ENCODE data around the gene TMEM204.

Gene TMEM204

DNA sequence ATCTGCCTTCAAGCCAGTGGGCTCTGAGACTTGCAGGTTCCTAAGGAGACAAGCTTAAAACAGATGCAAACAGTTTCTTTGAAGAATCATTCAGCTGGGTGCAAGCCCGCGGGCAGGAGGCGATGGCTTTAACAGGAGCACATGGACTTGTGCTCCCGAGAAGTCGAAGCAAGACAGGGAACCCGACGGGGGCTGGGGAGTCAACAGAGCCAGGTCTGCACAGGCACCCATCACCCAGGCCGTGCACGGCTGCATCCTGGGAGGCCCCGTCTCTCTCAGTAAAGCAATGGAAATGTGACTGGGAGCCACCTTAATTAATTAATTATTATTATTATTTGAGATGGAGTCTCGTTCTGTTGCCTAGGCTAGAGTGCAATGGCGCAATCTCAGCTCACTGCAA lies 44.4 kb upstream of the TMEM204 start:
- no peak for DNase-seq (ENCODE audit: low read depth, low spot score)
- H3K4me3 ChIP-seq (ENCODE audit: low read depth, low read length), result no peak overlapping the region
- TF ChIP-seq, protein P1, sequence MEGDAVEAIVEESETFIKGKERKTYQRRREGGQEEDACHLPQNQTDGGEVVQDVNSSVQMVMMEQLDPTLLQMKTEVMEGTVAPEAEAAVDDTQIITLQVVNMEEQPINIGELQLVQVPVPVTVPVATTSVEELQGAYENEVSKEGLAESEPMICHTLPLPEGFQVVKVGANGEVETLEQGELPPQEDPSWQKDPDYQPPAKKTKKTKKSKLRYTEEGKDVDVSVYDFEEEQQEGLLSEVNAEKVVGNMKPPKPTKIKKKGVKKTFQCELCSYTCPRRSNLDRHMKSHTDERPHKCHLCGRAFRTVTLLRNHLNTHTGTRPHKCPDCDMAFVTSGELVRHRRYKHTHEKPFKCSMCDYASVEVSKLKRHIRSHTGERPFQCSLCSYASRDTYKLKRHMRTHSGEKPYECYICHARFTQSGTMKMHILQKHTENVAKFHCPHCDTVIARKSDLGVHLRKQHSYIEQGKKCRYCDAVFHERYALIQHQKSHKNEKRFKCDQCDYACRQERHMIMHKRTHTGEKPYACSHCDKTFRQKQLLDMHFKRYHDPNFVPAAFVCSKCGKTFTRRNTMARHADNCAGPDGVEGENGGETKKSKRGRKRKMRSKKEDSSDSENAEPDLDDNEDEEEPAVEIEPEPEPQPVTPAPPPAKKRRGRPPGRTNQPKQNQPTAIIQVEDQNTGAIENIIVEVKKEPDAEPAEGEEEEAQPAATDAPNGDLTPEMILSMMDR (IDR thresholded peaks at IDR 0.05; ENCODE audit: low read depth, low read length), result no peak
- in situ Hi-C loops (cut with HindIII; ENCODE audit: low sequenced_read_pairs), result no loop called here

DNA sequence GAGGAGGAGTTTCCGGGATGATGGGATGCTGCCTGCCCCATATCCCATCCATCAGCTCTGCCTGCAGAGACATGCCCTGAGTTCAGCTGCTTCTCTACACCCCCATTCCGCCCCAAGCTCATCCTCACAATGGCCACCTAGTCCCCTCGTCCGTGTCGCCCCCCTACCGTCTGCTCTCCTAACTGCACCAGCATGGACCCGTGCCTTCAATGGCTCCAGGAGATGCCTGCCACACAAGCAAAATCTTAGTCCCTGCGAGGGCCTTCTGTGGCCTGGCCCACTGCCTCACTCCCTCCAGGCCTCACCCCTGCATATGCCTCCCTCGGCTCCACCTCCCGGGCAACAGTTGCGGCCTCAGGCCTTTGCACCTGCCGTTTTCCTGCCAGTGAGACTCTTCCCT lies 42.1 kb upstream of the TMEM204 start:
- in situ Hi-C loops (cut with HindIII; ENCODE audit: low sequenced_read_pairs), result no loop called here
- no peak overlapping the region for H3K4me3 ChIP-seq (ENCODE audit: low read depth, low read length)
- TF ChIP-seq, protein P1 (IDR thresholded peaks at IDR 0.05; ENCODE audit: low read depth, low read length), result no peak
- no peak for DNase-seq (ENCODE audit: low read depth, low spot score)

DNA sequence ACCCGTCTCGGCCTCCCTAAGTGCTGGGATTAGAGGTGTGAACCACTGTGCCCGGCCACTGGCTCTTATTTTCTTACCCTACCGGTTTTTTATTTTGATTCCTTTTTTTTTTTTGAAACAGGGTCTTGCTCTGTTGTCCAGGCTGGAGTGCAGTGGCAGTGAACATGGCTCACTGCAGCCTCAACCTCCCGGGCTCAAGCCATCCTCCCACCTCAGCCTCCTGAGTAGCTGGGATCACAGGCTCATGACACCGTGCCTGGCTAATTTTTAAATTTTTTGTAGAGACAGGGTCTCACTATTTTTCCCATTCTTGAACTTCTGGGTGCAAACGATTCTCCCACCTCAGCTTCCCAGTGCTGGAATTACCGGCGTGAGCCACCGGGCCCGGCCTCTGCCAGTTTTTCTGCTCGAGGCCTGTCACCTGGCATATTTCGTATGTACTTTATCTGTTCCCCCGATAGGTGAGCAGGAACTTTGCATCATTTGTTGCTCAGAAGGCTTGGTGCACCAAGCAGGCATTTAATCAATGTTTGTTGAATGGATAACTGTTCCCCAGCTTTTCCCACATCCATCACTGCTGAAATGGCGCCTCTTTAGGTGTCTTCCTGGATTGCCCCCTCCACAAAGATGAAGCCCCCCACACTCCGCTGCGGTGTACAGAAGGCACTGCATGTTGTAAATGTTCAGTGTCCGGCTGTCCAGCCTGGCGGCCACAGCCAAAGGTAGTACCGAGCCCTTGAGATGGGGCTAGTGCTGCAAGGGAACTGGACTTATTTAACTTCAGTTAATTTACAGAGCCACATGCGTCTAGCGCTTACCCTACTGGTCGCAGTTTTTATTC lies 41.2 kb upstream of the TMEM204 start:
- no peak for DNase-seq (ENCODE audit: low read depth, low spot score)
- TF ChIP-seq, protein P1 (IDR thresholded peaks at IDR 0.05; ENCODE audit: low read depth, low read length), result no peak
- in situ Hi-C loops (cut with HindIII; ENCODE audit: low sequenced_read_pairs), result no loop called here
- no peak overlapping the region for H3K4me3 ChIP-seq (ENCODE audit: low read depth, low read length)

DNA sequence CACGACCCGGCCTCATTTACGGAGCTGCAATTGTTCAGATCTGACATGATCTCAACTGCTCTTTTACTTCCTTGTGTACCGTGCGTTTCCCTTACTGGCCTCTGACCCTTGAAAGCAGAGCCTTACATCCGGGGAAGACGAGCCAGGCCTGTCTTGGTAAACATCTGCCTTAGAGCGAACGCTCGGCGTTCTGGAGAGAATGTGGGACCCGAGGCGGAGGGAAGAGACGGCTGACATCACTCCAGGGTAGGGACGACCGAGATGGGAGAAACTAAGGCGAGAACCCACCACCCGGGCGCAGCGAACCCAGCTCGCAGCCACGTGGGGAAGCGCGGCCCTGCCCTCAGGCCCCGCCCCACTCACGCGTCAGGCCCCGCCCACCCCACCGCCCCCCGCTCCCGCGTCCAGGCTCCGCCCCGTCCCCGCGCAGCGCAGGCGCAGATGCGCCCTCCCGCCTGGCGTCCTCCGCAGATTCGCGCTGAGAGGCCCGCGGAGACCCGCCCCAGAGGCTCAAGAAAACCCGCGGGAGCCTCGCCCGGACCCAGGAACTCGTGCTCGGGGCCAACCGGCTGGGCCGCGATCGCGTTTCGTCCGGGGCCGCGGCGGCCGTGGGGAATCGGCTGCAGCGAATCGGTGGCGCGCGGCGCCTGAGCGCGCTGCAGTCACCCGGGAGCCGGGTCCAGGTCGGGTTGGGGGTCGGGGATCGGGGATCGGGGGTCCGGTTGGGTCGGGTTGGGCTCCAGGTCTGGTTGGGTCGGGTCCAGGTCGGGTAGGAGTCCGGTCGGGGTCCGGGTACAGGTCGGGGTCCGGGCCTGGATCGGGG lies 40.3 kb upstream of the TMEM204 start, which contains the start of gene TELO2:
Gene TELO2 (plus strand): TSS at position 438 of the 823 bp plus-strand sequence. CDS start 922 bp downstream, outside the sequence.
- DNase-seq (ENCODE audit: low read depth, low spot score), result peak; percentile 75
- TF ChIP-seq, protein P1 (IDR thresholded peaks at IDR 0.05; ENCODE audit: low read depth, low read length), result no peak
- H3K4me3 ChIP-seq (ENCODE audit: low read depth, low read length), result peak within 1 kb of the TSS; percentile 79
- in situ Hi-C loops (cut with HindIII; ENCODE audit: low sequenced_read_pairs), result no loop called here

DNA sequence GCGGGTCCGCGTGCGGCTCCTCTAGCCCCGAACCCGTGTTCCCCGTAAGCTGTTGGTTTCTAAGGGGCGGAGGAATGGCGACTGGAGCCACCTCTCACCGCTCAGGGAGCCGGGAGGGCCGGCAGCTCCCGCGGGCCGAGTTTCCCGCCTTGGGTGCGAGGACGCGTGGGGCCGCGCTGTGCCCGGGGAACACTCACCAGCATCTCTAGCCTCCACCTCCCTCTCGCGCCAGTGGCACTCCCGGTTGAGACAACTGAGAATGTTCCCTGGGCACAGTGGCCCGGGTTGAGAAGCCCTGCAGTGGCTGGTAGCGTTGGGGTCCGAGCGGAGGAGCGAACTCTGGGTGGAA lies 39.7 kb upstream of the TMEM204 start:
- in situ Hi-C loops (cut with HindIII; ENCODE audit: low sequenced_read_pairs), result no loop called here
- peak overlapping the region; percentile 79 for H3K4me3 ChIP-seq (ENCODE audit: low read depth, low read length)
- TF ChIP-seq, protein P1 (IDR thresholded peaks at IDR 0.05; ENCODE audit: low read depth, low read length), result no peak
- peak; percentile 10 for DNase-seq (ENCODE audit: low read depth, low spot score)

DNA sequence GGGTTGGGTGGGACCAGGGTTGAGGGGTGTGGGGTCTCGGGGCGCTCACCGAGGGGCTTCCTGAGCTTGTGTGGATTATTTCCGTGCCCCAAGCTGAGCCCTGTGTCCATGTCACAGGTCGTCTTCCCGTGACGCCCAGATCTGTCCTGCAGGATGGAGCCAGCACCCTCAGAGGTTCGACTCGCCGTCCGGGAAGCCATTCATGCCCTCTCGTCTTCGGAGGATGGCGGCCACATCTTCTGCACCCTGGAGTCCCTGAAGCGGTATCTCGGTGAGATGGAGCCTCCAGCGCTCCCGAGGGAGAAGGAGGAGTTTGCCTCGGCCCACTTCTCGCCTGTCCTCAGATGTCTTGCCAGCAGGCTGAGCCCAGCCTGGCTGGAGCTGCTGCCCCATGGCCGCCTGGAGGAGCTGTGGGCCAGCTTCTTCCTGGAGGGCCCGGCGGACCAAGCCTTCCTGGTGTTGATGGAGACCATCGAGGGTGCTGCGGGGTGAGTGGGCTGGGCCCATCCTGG lies 39.3 kb upstream of the TMEM204 start:
- H3K4me3 ChIP-seq (ENCODE audit: low read depth, low read length), result peak overlapping the region; percentile 79

More for the DNA sequence above, 39.3 kb upstream of the TMEM204 start:
- TF ChIP-seq, protein P1 (IDR thresholded peaks at IDR 0.05; ENCODE audit: low read depth, low read length), result peak; percentile 79
- in situ Hi-C loops (cut with HindIII; ENCODE audit: low sequenced_read_pairs), result no loop called here
- DNase-seq (ENCODE audit: low read depth, low spot score), result peak; percentile 73

Measured in astrocyte of the spinal cord (primary cell).